ENCODE measurements around the gene GMCL2. TPM values are rescaled to one million over a fixed set of nuclear protein-coding genes. Genes with fewer than 3 reads are reported as not detected.

GMCL2 gene
- total RNA-seq, 1 experiment from 2014 or later = not detected

- Histone ChIP-seq H2BK120ac (ENCODE audit: low read depth, low read length, poor library complexity, severe bottlenecking) (no peak overlapping the region), H3K23ac (ENCODE audit: insufficient read length, low read depth, low read length) (no peak overlapping the region), H2BK5ac (ENCODE audit: insufficient read length, low read length) (no peak overlapping the region), H3K9ac (ENCODE audit: extremely low read depth, insufficient read length, low read length) (no peak overlapping the region), H4K5ac (ENCODE audit: insufficient read length, low read depth, low read length) (no peak overlapping the region), H3K9me3 (ENCODE audit: control insufficient read depth, low read depth, low read length) (no peaks in the 10 kb centered on the region), H3K18ac (ENCODE audit: insufficient read length, low read depth, low read length) (no peak overlapping the region), H4K20me1 (ENCODE audit: control insufficient read depth, insufficient read depth, insufficient read length) (no peaks in the 10 kb centered on the region), H3K14ac (ENCODE audit: insufficient read depth, low read length) (no peak overlapping the region; the same call in 1 of the 2 replicates), H3K4ac (ENCODE audit: low read depth, low read length) (no peak overlapping the region), H3K23me2 (ENCODE audit: insufficient read length, low read depth, low read length, poor library complexity, severe bottlenecking) (no peaks in the 10 kb centered on the region), H3K4me1 (ENCODE audit: insufficient read depth, low read length) (no peaks in the 10 kb centered on the region), H3K27ac (ENCODE audit: insufficient read length, low read depth, low read length) (no peak overlapping the region), H3K56ac (ENCODE audit: insufficient read length, low read depth, low read length) (no peak overlapping the region), H3K79me2 (ENCODE audit: insufficient read depth, low read length) (no peaks in the 10 kb centered on the region), H3K79me1 (ENCODE audit: insufficient read depth, low read depth, low read length, poor library complexity, severe bottlenecking) (no peaks in the 10 kb centered on the region), H2BK20ac (ENCODE audit: low read depth, low read length, poor library complexity, severe bottlenecking) (no peak overlapping the region), H3K4me2 (ENCODE audit: insufficient read depth, insufficient read length, low read length) (no peak overlapping the region), H2BK15ac (ENCODE audit: low read depth, low read length) (no peak overlapping the region), H3K27me3 (ENCODE audit: insufficient read depth, low read length) (no peaks in the 10 kb centered on the region), H2AK5ac (ENCODE audit: insufficient read length, low read length) (no peak overlapping the region), H4K91ac (ENCODE audit: insufficient read length, low read depth, low read length) (no peak overlapping the region), H4K8ac (replicated peaks; ENCODE audit: insufficient read length, low read depth, low read length) (no peak overlapping the region), H2AFZ (ENCODE audit: low read length) (no peak overlapping the region), H3T11ph (ENCODE audit: low read length) (no peak overlapping the region), H2BK12ac (ENCODE audit: insufficient read length, low read depth, low read length) (no peak overlapping the region)
- Mint-ChIP-seq H3K36me3 (ENCODE audit: insufficient read depth in 1 of 3, low read depth in 3 of 3) (peaks cover 6 to 20% (median 7%) of the 10 kb centered on the region in 3 experiments), H3K4me1 (peaks cover 21 to 23% of the 10 kb centered on the region in 2 experiments), H3K27me3 (ENCODE audit: low read depth) (peaks cover 7% of the 10 kb centered on the region), H3K27ac (no peak overlapping the region), H3K4me3 (no peak overlapping the region), H3K9me3 (peaks cover 24 to 26% of the 10 kb centered on the region in 2 experiments)
- no peak for DNase-seq
- no peak for TF ChIP-seq CTCF (conservative IDR thresholded peaks at IDR 0.05)
- no CpG with 5 or more reads among the region's 7 CpGs for WGBS (ENCODE audit: extremely low coverage, insufficient read length, low lambda C conversion rate)
These were observed 6.9 kb upstream of the GMCL2 start for GRCh38 chr5:178194026-178194425.

Data from H9 (cell line).